Pancreas (tissue), 10 donors: Measurements from ENCODE around the gene CD200R1L. TPM values are rescaled to one million over a fixed set of nuclear protein-coding genes. Genes with fewer than 3 reads are reported as not detected.

Source experiments
- ATAC-seq, 4 donors: fragments of 200-7000 bp; cut with Tn5 transposase; one replicate each; pipeline versions ENCODE4 v1.8.0 to v1.9.1; 2020; ENCODE audit warnings: mild to moderate bottlenecking in 4 of 4, moderate library complexity in 4 of 4
- DNase-seq, 6 donors: peaks; one replicate each; pipeline ENCODE4 v3.0.0-alpha.2; 2020
- FAIRE-seq: peaks from 2 replicates; lab custom pipeline; 2012; peaks lifted over from hg19 to GRCh38; lab: Jason Lieb, UNC
- H3K27ac ChIP-seq, 4 donors: fragments of 200-600 bp; sonication (generic); 1 replicate in 3 of 4; 2 replicates in 1 of 4; pipeline versions ENCODE4 v1.5.0 to v1.8.0; 2020
- H3K27me3 ChIP-seq, 4 donors: fragments of 200-600 bp; one replicate each; pipeline ENCODE4 v1.8.0; 2021
- H3K36me3 ChIP-seq, 3 donors: fragments of 200-600 bp; sonication (generic) in 1 of 3; one replicate each; pipeline versions ENCODE4 v1.5.0 to v1.8.0; 2020 to 2021
- H3K4me1 ChIP-seq, 3 donors: fragments of 200-600 bp; one replicate each; pipeline ENCODE4 v1.8.0; 2021
- H3K4me3 ChIP-seq, 4 donors: fragments of 200-600 bp; sonication (generic) in 2 of 4; one replicate each; pipeline versions ENCODE4 v1.5.0 to v1.8.0; 2020 to 2021
- H3K9me3 ChIP-seq, 4 donors: fragments of 200-600 bp; one replicate each; pipeline ENCODE4 v1.8.0; 2021
- CTCF ChIP-seq, 4 donors: fragments of 200-600 bp; sonication (generic) in 3 of 4; IDR thresholded peaks; one replicate each; pipeline versions ENCODE4 v1.5.0 to v1.8.0; 2021; ENCODE audit warnings: antibody characterized with exemption in 4 of 4
- WGBS, 2 donors: extraction: QIAGEN DNeasy Blood & Tissue Kit; methylation state at CpG; one replicate each; pipeline ENCODE4 v1.1.7; 2013; 5-methylcytosine and 5-hydroxymethylcytosine counted together
- intact Hi-C, 3 donors: fragments of 100-400 bp; cut with DNase I; formaldehyde crosslinking; loops; one replicate each; pipeline versions ENCODE4 v1.11.1 to v1.14.2; 2022
- polyA plus RNA-seq, 2 donors: library from polyadenylated mRNA; stranded (reverse); fragments of 200-250 nt; gene quantifications; one replicate each; pipeline ENCODE4 v1.2.3, GENCODE V29; 2013
- total RNA-seq, 6 donors: library from RNA; stranded (reverse); fragmentation: NEBNext Ultra II Directional in 4 of 6; extraction: Animal tissue kit (Norgen Biotek cat#: 25700) in 4 of 6; gene quantifications; one replicate each; pipeline versions ENCODE4 v1.2.1 to v1.2.4, GENCODE V29; 2021 to 2023
- donor health status: healthy with polysubstance abuse.
- donor health status: DM: no; HTN: no; CAD: no; lungs with moderate emphysema.
- donor health status: DM: no; HTN: no; CAD: no.
- donor health status: control.
- donor health status: control.
- donor health status: Bipolar disorder and iron deficiency.
- donor health status: DM: yes; HTN: yes; CAD: no.
- donor health status: DM: no; HTN: no; CAD: no.
- donor health status: DM: no; HTN: no; CAD: no.
- donor health status: DM: yes; HTN: yes; CAD: no.

CD200R1L gene
- total and polyA plus RNA-seq, 8 donors = not detected

- no peak for ATAC-seq
- FAIRE-seq = no peak
- 66 to 83% methylated on average over 4 of the region's 4 CpGs for WGBS, 2 donors
Observed at GRCh38 chr3:112829046-112829445, 17.6 kb downstream of the CD200R1L start.

GRCh38 chr3:112822064-112823055 lies 24.3 kb downstream of the CD200R1L start:
- no peaks in the 10 kb centered on the region for H3K27me3 ChIP-seq
- H3K27ac ChIP-seq = peak overlapping the region in 2 of 4 donors; percentile 3 to 11
- H3K9me3 ChIP-seq = no peaks in the 10 kb centered on the region
- H3K36me3 ChIP-seq = no peaks in the 10 kb centered on the region
- no peak for TF ChIP-seq CTCF (IDR thresholded peaks at IDR 0.05)
- ATAC-seq (peak in 3 of 4 donors; percentile 23 to 70 (median 58)), DNase-seq (no peak), FAIRE-seq (no peak)
- H3K4me1 ChIP-seq = peaks cover 0 to 11% (median 8%) of the 10 kb centered on the region in 3 donors
- intact Hi-C loops = no loop called here
- 30 to 32% methylated on average over 3 of the region's 3 CpGs for WGBS, 2 donors
- H3K4me3 ChIP-seq = no peak overlapping the region

More at GRCh38 chr3:112829046-112829445, 17.6 kb downstream of the CD200R1L start:
- Histone ChIP-seq H3K4me3 (no peak overlapping the region), H3K27me3 (no peaks in the 10 kb centered on the region), H3K36me3 (no peaks in the 10 kb centered on the region), H3K4me1 (no peaks in the 10 kb centered on the region), H3K27ac (no peak overlapping the region), H3K9me3 (no peaks in the 10 kb centered on the region)
- no peak for DNase-seq
- no peak for TF ChIP-seq CTCF (IDR thresholded peaks at IDR 0.05)
- intact Hi-C loops = no loop called here

GRCh38 chr3:112818289-112818688 lies 28.4 kb downstream of the CD200R1L start:
- no peaks in the 10 kb centered on the region for H3K27me3 ChIP-seq
- no peak overlapping the region for H3K27ac ChIP-seq
- no peak overlapping the region for H3K4me3 ChIP-seq
- no peak for TF ChIP-seq CTCF (IDR thresholded peaks at IDR 0.05)
- no peaks in the 10 kb centered on the region for H3K36me3 ChIP-seq
- DNase-seq (no peak), ATAC-seq (no peak), FAIRE-seq (no peak)
- intact Hi-C loops = no loop called here
- H3K4me1 ChIP-seq = peaks cover 0 to 8% (median 7%) of the 10 kb centered on the region in 3 donors
- WGBS, 2 donors = 72 to 85% methylated on average over 1 of the region's 1 CpG
- no peaks in the 10 kb centered on the region for H3K9me3 ChIP-seq

- FAIRE-seq = no peak
- Histone ChIP-seq H3K4me3 (no peak overlapping the region), H3K36me3 (no peaks in the 10 kb centered on the region), H3K9me3 (no peaks in the 10 kb centered on the region), H3K27me3 (no peaks in the 10 kb centered on the region), H3K27ac (no peak overlapping the region), H3K4me1 (peaks cover 0 to 5% (median 2%) of the 10 kb centered on the region in 3 donors)
- intact Hi-C loops = no loop called here
- DNase-seq = no peak
- WGBS, 2 donors = 38 to 39% methylated on average over 3 of the region's 3 CpGs
- TF ChIP-seq CTCF (IDR thresholded peaks at IDR 0.05) = no peak
- ATAC-seq = no peak
Observed at GRCh38 chr3:112817797-112818196, 28.9 kb downstream of the CD200R1L start.

GRCh38 chr3:112817271-112817670 lies 29.4 kb downstream of the CD200R1L start:
- no peak for FAIRE-seq
- no peak for TF ChIP-seq CTCF (IDR thresholded peaks at IDR 0.05)
- H3K4me3 ChIP-seq = no peak overlapping the region
- H3K27me3 ChIP-seq = no peaks in the 10 kb centered on the region
- no peaks in the 10 kb centered on the region for H3K9me3 ChIP-seq
- no peak for DNase-seq
- no peak for ATAC-seq
- H3K36me3 ChIP-seq = no peaks in the 10 kb centered on the region
- no peaks in the 10 kb centered on the region for H3K4me1 ChIP-seq
- no peak overlapping the region for H3K27ac ChIP-seq
- intact Hi-C loops = no loop called here
